Suppressor macrophage treated with lipopolysaccharide for 1 hour (primary cell): ENCODE data around the gene ELAVL2.

ENCODE experiments used
- DNase-seq, 3 donors: peaks; one replicate each; pipeline ENCODE4 v3.0.0-alpha.2; 2020 to 2022

ELAVL2 gene

DNA sequence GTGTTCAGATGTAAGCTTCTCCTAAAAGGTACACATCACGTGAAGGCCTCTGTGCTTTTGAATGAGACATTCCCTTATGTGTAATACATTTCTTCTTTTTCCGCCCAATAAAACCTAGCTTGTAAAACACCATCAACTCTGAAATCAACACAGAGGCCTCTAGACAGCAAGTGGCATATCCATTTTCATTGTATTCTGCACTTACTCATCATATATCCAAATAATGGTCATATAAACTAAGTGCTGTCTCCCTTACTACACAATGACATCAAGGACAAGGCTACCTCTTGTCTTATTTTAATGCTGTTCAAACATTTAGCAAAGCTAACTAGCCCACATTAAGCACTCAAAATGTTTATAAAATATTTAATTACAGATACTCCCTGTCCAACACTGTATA lies 108.5 kb downstream of the ELAVL2 start:
- DNase-seq, result no peak

DNA sequence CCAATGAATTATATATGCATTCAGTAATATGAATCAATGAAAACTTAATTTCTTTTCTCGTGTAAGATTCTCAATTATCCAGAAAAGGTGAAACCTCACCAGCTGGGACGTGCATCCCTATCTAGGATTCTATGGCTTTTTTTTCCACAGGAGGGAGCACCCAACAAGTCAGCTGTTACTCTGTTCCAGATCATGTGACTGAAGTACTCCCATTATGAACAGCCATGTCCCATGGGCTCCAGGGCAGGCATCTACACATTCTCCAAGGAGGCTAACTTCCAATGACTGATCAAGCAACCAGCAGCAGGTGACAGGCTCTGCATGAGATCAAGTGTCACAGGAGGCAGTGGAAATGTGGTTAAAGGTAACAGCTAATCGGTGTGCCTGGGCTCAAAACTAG lies 118.8 kb downstream of the ELAVL2 start:
- DNase-seq, result no peak

GRCh38 chr9:23702311-23702922 lies 123.6 kb downstream of the ELAVL2 start:
- no peak for DNase-seq

- no peak for DNase-seq
These were observed 124.7 kb downstream of the ELAVL2 start for GRCh38 chr9:23701291-23701690.

GRCh38 chr9:23700359-23700758 lies 125.7 kb downstream of the ELAVL2 start:
- no peak for DNase-seq

DNA sequence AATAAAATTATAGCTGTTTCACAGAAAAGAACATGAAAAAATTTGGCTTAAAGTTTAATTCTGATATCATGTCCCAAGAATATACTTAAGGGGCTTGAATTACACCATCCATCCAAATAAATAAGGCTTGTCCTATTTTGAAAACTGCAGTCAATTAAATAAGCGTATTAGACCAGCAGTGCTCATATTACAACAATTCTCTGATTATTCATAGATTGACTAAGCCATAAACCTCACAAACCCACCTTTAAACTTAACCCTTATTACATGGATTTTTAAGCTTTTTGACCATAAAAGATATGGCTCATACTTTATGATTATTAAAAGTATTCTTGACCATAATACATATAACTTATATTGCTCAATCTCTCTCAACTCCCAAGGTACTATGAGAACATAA lies 127.9 kb downstream of the ELAVL2 start:
- DNase-seq, result no peak

GRCh38 chr9:23695572-23695971 lies 130.5 kb downstream of the ELAVL2 start:
- no peak for DNase-seq

DNA sequence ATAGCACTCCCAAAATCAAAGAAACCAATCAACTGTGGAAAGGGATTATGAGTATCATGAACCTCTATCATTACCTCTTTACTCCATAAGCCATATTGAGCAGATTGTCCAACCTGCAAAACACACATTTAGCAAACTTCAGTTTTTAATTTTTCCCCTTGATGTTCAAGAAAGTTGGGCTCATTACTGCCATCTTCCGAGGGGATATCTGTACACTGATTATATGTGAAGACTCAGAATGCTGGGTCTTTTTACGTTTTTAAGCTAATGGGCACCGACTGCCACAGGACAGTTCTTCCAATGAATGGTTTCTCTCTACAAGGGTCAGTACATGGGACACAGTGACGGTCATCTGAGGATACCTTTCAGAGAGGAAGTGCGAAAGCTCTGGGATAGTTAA lies 132.7 kb downstream of the ELAVL2 start:
- DNase-seq, result no peak

- no peak for DNase-seq
These were observed 139.1 kb downstream of the ELAVL2 start for GRCh38 chr9:23686896-23687295.

DNA sequence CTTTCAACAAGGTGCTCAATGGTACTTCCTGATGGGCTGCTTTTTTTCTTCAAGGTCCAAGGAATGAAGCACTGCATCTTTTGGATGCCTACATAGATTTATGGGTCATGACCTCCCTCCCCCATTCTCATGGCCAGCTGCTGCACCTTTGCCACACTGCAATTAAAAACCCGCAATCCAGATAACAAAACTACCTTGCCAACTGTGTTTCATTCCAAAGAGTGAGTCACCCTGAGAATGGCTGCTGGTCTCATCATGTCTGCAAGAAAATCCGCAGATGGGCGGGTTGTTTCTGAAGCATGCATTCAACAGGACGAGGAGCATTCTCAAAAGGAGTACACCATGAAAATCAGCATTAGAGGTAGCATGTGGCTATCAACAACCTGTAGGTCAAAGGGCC lies 139.8 kb downstream of the ELAVL2 start:
- no peak for DNase-seq

- no peak for DNase-seq
These were observed 142.4 kb downstream of the ELAVL2 start for GRCh38 chr9:23683611-23684061.

- DNase-seq, result no peak
These were observed 143.1 kb downstream of the ELAVL2 start for GRCh38 chr9:23682891-23683431.

DNA sequence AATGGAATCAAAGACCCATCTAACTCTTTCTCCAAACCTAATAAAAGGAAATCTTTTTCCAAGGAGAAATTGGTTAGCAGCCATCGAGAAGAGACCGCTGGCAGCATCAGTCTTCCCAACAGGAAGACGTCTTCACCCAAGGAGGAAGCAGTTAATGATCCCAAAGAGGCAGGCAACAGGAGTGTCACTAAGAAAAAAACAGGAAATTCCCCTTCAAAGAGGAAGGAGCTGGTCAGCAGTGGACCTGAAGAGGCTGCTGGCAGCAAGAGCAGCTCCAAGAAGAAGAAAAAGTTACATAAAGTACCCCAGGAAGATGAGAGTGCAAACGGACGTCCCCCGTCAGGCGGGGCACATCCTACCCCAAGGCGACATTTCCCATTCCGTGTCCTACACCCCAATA lies 143.7 kb downstream of the ELAVL2 start:
- no peak for DNase-seq

DNA sequence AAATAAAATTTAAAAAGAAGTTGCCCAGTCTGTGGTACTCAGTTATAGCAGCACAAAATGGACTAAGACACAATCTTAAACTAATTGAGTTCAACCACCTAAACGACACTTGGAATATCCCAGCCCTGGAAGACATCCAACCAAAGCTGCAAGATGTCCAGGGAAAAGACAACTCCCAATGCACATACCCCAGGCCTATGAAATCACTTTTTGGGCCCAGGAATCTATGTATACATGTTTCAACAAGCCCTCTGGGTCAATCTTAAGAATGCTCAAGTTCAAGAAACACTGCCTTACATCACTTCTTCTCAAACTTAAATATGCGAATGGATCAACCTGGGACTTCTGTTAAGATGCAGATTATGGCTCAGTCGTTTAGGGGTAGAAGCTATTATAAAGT lies 148.6 kb downstream of the ELAVL2 start:
- DNase-seq, result no peak

- DNase-seq, result no peak
These were observed 151.9 kb downstream of the ELAVL2 start for GRCh38 chr9:23674016-23674585.

GRCh38 chr9:23672151-23672550 lies 153.9 kb downstream of the ELAVL2 start:
- no peak for DNase-seq

DNA sequence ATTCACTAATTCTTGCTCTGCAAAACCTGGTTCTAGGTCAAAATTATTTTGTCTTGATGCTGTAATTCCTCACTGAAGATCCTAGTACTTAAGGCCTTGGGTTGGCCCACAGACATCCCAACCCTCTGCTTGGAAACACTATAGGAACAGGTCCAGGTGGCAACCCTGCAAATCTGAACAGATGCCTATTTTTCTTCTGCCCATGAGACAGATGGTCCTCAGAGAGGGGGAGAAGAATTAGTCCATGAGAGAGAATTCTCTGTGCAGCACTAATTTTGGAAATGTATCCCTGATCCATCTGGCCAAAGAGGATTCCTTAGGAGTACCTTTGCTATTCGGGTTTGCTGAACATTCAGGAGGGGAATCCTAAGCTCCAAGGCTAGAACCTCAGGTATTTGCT lies 156.3 kb downstream of the ELAVL2 start:
- no peak for DNase-seq

- DNase-seq, result no peak
These were observed 160.4 kb downstream of the ELAVL2 start for GRCh38 chr9:23665635-23666034.

DNA sequence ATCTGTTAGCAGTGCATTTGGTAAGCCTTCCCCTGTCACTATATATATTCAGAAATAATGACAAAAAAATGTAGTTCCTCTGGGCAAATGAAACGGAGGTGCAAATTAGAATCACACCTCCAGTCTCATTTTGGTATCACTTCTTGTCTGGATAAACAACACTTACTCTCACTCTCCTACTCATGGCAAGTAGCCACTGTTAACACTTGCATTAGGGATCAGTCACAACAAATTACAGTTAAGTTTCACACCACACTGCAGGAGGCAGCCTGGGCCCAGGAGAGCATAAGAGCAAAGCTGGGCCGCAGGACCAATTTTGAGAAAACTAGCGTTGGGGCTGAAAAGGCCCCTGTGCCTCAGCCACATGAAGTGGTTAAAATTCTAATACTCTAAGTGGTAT lies 161.0 kb downstream of the ELAVL2 start:
- no peak for DNase-seq

DNA sequence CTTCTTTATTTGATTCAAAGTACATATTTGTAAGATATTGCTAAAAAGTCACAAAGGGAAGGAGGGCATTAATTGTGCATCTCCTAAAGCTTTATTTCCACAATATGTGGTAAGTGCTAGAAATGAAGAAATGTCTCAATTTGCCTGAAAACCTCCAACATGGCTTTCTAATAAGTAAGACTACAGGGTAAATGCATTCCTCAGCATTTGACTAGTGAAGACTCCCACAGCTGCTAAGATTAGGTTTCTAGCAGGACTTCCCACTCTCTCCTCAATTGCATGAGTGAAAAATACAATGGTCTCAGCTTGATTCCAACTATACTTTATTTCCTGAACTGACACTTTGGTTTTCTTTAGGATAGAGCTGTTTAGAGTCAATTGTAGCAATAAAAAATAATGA lies 162.1 kb downstream of the ELAVL2 start:
- DNase-seq, result no peak

DNA sequence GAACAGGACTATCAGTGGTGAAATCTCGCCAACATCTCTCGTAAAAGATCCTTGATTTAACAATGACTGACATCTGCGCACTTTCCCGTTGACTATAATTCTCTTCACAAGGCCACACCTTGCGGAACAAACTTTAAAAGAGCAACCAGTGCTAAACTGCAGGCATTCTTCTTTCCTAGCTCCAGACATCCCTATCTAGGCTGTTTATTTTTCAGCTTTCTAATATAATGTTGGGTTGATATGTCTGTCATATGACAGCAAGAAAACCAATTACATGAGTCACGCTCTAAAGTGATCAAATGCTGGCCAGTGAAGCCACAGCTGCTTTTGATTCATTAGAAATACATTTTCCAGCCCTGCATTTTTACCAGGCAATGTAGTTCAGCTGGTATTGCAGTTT lies 162.5 kb downstream of the ELAVL2 start:
- no peak for DNase-seq

DNA sequence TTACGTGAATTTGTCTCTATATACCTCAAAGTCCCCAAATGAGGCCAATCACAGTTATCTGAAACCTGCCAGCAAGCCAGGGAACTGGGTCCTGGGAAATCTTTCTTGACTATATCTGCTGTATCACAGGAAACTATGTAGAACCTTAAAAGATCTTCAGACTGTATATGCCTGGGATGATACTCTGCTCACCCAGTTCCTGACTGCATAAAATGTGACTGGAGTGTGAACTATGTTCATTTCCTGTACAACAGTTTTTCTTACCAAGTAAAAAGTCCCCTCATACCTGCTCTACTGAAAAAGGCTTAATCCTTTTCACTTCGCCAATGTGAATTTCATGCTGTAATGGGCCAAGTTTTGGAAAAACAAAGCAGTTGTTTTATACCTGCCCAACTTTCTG lies 162.9 kb downstream of the ELAVL2 start:
- DNase-seq, result no peak

GRCh38 chr9:23662320-23662719 lies 163.7 kb downstream of the ELAVL2 start:
- no peak for DNase-seq

GRCh38 chr9:23659346-23660006 lies 166.6 kb downstream of the ELAVL2 start:
- DNase-seq, result no peak
